ENCODE measurements around the gene BEND7.

Gene BEND7

DNA sequence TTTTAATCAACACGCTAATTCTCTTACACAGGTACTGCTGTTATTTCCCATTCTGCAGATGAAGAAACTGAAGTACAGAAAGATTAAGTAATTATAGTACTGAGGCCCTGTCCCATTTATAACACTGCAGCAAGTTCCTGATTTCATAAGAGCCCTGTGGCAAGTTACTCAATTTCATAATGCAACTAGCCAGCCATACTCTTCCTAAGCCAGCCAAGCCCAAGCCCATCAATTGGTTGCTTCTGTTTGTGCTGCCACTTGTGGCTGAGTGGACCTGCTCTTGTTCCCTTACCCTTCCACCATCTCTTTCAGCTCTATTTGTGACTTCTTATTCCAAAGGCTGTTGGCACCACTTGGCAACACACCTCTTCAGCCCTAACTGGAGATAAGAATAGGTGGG, 38.2 kb upstream of the BEND7 start:
- Histone ChIP-seq H3K9ac (ENCODE audit: low read depth, low read length) (no peak overlapping the region), H3K9me3 (ENCODE audit: insufficient read depth, low read length, severe bottlenecking) (no peaks in the 10 kb centered on the region), H3K4me1 (ENCODE audit: insufficient read depth, low read length) (no peaks in the 10 kb centered on the region), H4K20me1 (ENCODE audit: insufficient read depth, low read length) (no peaks in the 10 kb centered on the region), H3K79me2 (ENCODE audit: insufficient read depth, low read length) (no peaks in the 10 kb centered on the region), H3K4me2 (ENCODE audit: insufficient read depth, low read length) (no peak overlapping the region), H3K27ac (ENCODE audit: low read length) (no peak overlapping the region), H3K36me3 (ENCODE audit: insufficient read depth, low read length) (no peaks in the 10 kb centered on the region), H2AFZ (ENCODE audit: low read depth, low read length) (no peak overlapping the region), H3K27me3 (ENCODE audit: insufficient read depth, low read length, poor library complexity) (peaks cover 4% of the 10 kb centered on the region), H3K4me3 (ENCODE audit: low read depth in 1 of 2, low read length in 2 of 2) (no peak overlapping the region)
- ATAC-seq (ENCODE audit: insufficient read depth, low read depth) (no peak), DNase-seq (no peak)
- TF ChIP-seq, protein P1, sequence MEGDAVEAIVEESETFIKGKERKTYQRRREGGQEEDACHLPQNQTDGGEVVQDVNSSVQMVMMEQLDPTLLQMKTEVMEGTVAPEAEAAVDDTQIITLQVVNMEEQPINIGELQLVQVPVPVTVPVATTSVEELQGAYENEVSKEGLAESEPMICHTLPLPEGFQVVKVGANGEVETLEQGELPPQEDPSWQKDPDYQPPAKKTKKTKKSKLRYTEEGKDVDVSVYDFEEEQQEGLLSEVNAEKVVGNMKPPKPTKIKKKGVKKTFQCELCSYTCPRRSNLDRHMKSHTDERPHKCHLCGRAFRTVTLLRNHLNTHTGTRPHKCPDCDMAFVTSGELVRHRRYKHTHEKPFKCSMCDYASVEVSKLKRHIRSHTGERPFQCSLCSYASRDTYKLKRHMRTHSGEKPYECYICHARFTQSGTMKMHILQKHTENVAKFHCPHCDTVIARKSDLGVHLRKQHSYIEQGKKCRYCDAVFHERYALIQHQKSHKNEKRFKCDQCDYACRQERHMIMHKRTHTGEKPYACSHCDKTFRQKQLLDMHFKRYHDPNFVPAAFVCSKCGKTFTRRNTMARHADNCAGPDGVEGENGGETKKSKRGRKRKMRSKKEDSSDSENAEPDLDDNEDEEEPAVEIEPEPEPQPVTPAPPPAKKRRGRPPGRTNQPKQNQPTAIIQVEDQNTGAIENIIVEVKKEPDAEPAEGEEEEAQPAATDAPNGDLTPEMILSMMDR (IDR thresholded peaks at IDR 0.05; ENCODE audit: borderline replicate concordance, extremely low read depth, low read length, poor library complexity, severe bottlenecking): no peak
- TF ChIP-seq EZH2 (IDR thresholded peaks at IDR 0.05; ENCODE audit: borderline replicate concordance, low read depth, low read length, severe bottlenecking): no peak

DNA sequence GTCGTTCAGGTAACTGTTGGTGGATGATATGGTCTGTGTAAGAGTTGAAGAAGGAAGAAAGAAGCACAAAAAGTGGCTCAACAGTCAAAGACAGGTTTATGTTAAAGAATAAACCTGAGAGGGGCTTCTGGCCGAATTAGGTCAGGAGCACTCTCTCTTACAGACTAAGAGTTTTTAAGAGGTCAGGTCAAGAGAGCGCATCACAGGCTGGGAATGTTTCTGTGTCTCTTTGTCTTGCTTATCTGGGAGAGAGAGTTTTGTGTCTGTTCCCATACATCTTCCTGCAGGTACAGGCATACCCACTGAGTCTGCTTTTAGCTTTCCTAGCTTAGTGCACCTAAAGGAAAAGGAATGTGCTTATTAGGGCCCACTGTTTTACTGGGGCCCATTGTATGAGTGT, 35.8 kb upstream of the BEND7 start:
- Histone ChIP-seq H3K4me3 (ENCODE audit: low read depth in 1 of 2, low read length in 2 of 2) (no peak overlapping the region), H3K27ac (ENCODE audit: low read length) (no peak overlapping the region), H3K9me3 (ENCODE audit: insufficient read depth, low read length, severe bottlenecking) (no peaks in the 10 kb centered on the region), H3K79me2 (ENCODE audit: insufficient read depth, low read length) (no peaks in the 10 kb centered on the region), H3K36me3 (ENCODE audit: insufficient read depth, low read length) (no peaks in the 10 kb centered on the region), H2AFZ (ENCODE audit: low read depth, low read length) (no peak overlapping the region), H3K9ac (ENCODE audit: low read depth, low read length) (no peak overlapping the region), H3K27me3 (ENCODE audit: insufficient read depth, low read length, poor library complexity) (no peaks in the 10 kb centered on the region), H3K4me1 (ENCODE audit: insufficient read depth, low read length) (no peaks in the 10 kb centered on the region), H4K20me1 (ENCODE audit: insufficient read depth, low read length) (no peaks in the 10 kb centered on the region), H3K4me2 (ENCODE audit: insufficient read depth, low read length) (no peak overlapping the region)
- TF ChIP-seq, protein P1 (IDR thresholded peaks at IDR 0.05; ENCODE audit: borderline replicate concordance, extremely low read depth, low read length, poor library complexity, severe bottlenecking): no peak
- no peak for TF ChIP-seq EZH2 (IDR thresholded peaks at IDR 0.05; ENCODE audit: borderline replicate concordance, low read depth, low read length, severe bottlenecking)
- no peak for DNase-seq
- ATAC-seq (ENCODE audit: insufficient read depth, low read depth): no peak

DNA sequence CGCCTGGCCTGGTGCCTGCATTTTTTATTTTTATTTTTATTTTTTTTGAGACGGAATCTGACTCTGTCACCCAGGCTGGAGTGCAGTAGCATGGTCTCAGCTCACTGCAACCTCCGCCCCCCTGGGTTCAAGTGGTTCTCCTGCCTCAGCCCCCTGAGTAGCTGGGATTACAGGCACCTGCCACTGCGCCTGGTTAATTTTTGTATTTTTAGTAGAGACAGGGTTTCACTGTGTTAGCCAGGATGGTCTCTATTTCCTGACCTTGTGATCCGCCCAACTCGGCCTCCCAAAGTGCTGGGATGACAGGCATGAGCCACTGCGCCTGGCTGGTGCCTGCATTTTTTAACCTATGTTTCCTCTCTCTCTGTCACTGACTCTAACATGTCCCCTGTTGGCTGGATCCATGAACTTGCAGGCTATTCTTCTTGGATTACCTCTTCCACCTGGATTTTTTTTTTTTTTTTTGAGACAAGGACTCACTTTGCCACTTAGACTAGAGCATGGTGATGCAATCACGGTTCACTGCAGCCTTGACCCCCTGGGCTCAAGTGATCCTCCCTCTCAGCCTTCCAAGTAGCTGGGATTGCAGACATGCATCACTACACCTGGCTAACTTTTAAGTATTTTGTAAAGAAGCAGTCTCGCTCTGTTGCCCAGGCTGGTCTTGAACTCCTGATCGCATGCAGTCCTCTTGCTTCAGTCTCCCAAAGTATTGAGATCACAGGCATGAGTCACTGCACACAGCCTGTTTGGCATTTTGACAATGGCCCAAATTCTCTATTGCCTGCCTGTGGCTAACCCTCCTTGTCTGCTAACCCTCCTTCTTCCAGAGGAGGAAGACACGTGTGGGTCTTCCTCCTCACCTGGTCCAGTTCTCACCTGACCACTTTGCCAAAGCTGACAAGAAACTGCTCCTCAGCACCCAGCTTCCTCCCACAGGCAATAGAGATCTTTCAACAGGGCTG, 34.9 kb upstream of the BEND7 start:
- Histone ChIP-seq H4K20me1 (ENCODE audit: insufficient read depth, low read length) (no peaks in the 10 kb centered on the region), H3K27me3 (ENCODE audit: insufficient read depth, low read length, poor library complexity) (peaks cover 2% of the 10 kb centered on the region), H3K4me2 (ENCODE audit: insufficient read depth, low read length) (no peak overlapping the region), H3K79me2 (ENCODE audit: insufficient read depth, low read length) (no peaks in the 10 kb centered on the region), H3K4me3 (ENCODE audit: low read depth in 1 of 2, low read length in 2 of 2) (no peak overlapping the region), H3K9me3 (ENCODE audit: insufficient read depth, low read length, severe bottlenecking) (no peaks in the 10 kb centered on the region), H3K9ac (ENCODE audit: low read depth, low read length) (no peak overlapping the region), H3K27ac (ENCODE audit: low read length) (no peak overlapping the region), H2AFZ (ENCODE audit: low read depth, low read length) (no peak overlapping the region), H3K4me1 (ENCODE audit: insufficient read depth, low read length) (no peaks in the 10 kb centered on the region), H3K36me3 (ENCODE audit: insufficient read depth, low read length) (no peaks in the 10 kb centered on the region)
- TF ChIP-seq, protein P1 (IDR thresholded peaks at IDR 0.05; ENCODE audit: borderline replicate concordance, extremely low read depth, low read length, poor library complexity, severe bottlenecking): no peak
- TF ChIP-seq EZH2 (IDR thresholded peaks at IDR 0.05; ENCODE audit: borderline replicate concordance, low read depth, low read length, severe bottlenecking): no peak
- DNase-seq: no peak
- ATAC-seq (ENCODE audit: insufficient read depth, low read depth): no peak
